Stimulated activated CD8-positive, alpha-beta memory T cell treated with anti-CD3 and anti-CD28 coated beads, Interleukin-15, amount 100 ng/mL, for 48 hours (primary cell): Measurements from ENCODE around the gene THADA.

ENCODE experiments used
- DNase-seq, 2 donors: peaks; one replicate each; pipeline ENCODE4 v3.0.0-alpha.2; 2020; ENCODE audit warnings: low read depth in 2 of 2

The THADA gene

GRCh38 chr2:43248621-43249020 lies 347.2 kb downstream of the THADA start:
- no peak for DNase-seq

GRCh38 chr2:43246641-43247040 lies 349.2 kb downstream of the THADA start:
- DNase-seq: no peak

GRCh38 chr2:43241558-43241957 lies 354.3 kb downstream of the THADA start:
- DNase-seq: no peak

- DNase-seq: no peak
Measured at GRCh38 chr2:43240766-43241150, 355.1 kb downstream of the THADA start.

- no peak for DNase-seq
Measured at GRCh38 chr2:43239981-43240765, 355.7 kb downstream of the THADA start.

GRCh38 chr2:43238813-43239212 lies 357.0 kb downstream of the THADA start:
- no peak for DNase-seq

GRCh38 chr2:43238176-43238575 lies 357.7 kb downstream of the THADA start:
- no peak for DNase-seq

GRCh38 chr2:43233218-43234212 lies 362.3 kb downstream of the THADA start:
- DNase-seq: no peak

GRCh38 chr2:43230951-43231827 lies 364.6 kb downstream of the THADA start:
- DNase-seq: no peak

- no peak for DNase-seq
Measured at GRCh38 chr2:43230351-43230885, 365.4 kb downstream of the THADA start.

GRCh38 chr2:43228756-43229659 lies 366.8 kb downstream of the THADA start:
- no peak for DNase-seq

- DNase-seq: no peak
Measured at GRCh38 chr2:43228321-43228751, 367.5 kb downstream of the THADA start.

- no peak for DNase-seq
Measured at GRCh38 chr2:43227830-43228281, 368.0 kb downstream of the THADA start.

GRCh38 chr2:43226955-43227829 lies 368.6 kb downstream of the THADA start:
- DNase-seq: peak; percentile 44 to 49

GRCh38 chr2:43226558-43226954 lies 369.3 kb downstream of the THADA start, which contains the start of gene ZFP36L2:
ZFP36L2 (minus strand) TSS chr2:43226606; CDS start chr2:43226315, 291 bp downstream.
- DNase-seq: peak; percentile 93 to 95

GRCh38 chr2:43225788-43226557 lies 369.9 kb downstream of the THADA start:
- peak; percentile 70 to 75 for DNase-seq

GRCh38 chr2:43225093-43225787 lies 370.6 kb downstream of the THADA start:
- DNase-seq: peak; percentile 43 to 53
